IMR-90 (cell line): ENCODE data around the gene FRY.

ENCODE experiments used
- CHD1 ChIP-seq: IDR thresholded peaks from 2 replicates; pipeline ENCODE4 v1.6.1; 2012; ENCODE audit warnings: low read depth, low read length, improper control_type of control experiment
- POLR2A ChIP-seq: IDR thresholded peaks from 2 replicates; pipeline ENCODE4 v1.6.1; 2012; ENCODE audit warnings: mild to moderate bottlenecking, low read depth, low read length
- SMC3 ChIP-seq: fragments of 150-350 bp; IDR thresholded peaks from 2 replicates; pipeline ENCODE4 v1.6.1; 2016; ENCODE audit warnings: low read depth, mild to moderate bottlenecking, antibody characterized with exemption, low read length, moderate library complexity
- USF2 ChIP-seq: fragments of 150-350 bp; IDR thresholded peaks from 2 replicates; pipeline ENCODE4 v1.6.1; 2017; ENCODE audit warnings: mild to moderate bottlenecking, antibody characterized with exemption, low read length, low read depth
- TF ChIP-seq, protein P1 (sequence below): conservative IDR thresholded peaks from 2 replicates; pipeline ENCODE4 v1.5.1; 2012; ENCODE audit warnings: mild to moderate bottlenecking, low read depth, low read length, improper control_type of control experiment

DNA sequence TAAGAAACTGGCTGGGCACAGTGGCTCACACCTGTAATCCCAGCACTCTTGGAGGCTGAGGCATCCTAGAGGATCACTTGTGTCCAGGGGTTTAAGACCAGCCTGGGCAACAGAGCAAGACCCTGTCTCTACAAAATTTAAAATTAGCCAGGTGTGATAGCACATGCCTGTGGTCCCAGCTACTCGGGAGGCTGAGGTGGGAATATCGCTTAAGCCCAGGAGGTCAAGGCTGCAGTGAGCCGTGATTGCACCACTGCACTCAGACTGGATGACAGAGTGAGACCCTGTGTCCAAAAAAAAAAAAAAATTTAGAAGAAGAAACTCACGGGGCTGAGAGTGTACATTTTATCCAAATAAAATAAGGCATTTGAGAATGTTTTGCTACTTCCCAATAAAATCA is 224.7 kb downstream of the FRY start:
- TF ChIP-seq CHD1: no peak
- TF ChIP-seq, protein P1, sequence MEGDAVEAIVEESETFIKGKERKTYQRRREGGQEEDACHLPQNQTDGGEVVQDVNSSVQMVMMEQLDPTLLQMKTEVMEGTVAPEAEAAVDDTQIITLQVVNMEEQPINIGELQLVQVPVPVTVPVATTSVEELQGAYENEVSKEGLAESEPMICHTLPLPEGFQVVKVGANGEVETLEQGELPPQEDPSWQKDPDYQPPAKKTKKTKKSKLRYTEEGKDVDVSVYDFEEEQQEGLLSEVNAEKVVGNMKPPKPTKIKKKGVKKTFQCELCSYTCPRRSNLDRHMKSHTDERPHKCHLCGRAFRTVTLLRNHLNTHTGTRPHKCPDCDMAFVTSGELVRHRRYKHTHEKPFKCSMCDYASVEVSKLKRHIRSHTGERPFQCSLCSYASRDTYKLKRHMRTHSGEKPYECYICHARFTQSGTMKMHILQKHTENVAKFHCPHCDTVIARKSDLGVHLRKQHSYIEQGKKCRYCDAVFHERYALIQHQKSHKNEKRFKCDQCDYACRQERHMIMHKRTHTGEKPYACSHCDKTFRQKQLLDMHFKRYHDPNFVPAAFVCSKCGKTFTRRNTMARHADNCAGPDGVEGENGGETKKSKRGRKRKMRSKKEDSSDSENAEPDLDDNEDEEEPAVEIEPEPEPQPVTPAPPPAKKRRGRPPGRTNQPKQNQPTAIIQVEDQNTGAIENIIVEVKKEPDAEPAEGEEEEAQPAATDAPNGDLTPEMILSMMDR: no peak
- TF ChIP-seq USF2: no peak
- TF ChIP-seq POLR2A: no peak
- TF ChIP-seq SMC3: no peak
